SK-N-SH (cell line): ENCODE measurements around the gene ZC3H10. TPM values are rescaled to one million over a fixed set of nuclear protein-coding genes. Genes with fewer than 3 reads are reported as not detected.

Experiments
- CTCF ChIA-PET: fragments of 300-600, 350-600 bp; formaldehyde crosslinking; extraction: SDS; loops from one replicate; lab custom pipeline; 2021; lab: Yijun Ruan, JAX
- POLR2A ChIA-PET: fragments of 350-600 bp; sonication (Branson Sonifier 250); formaldehyde crosslinking; extraction: SDS; loops from one replicate; lab custom pipeline; 2020; ENCODE audit warnings: antibody characterized with exemption, inconsistent platforms; lab: Yijun Ruan, JAX
- DNase-seq: peaks from one replicate; pipeline ENCODE4 v3.0.0; 2012
- H2AFZ ChIP-seq: fragments of 200-600 bp; sonication (generic); 2 replicates; pipeline ENCODE4 v1.8.1; 2016; ENCODE audit warnings: antibody characterized with exemption, mild to moderate bottlenecking, low read depth
- H3F3A ChIP-seq: fragments of 200-600 bp; sonication (generic); replicated peaks from 2 replicates; pipeline ENCODE3; 2016; ENCODE audit warnings: antibody characterized with exemption, mild to moderate bottlenecking; ENCODE audit not compliant: insufficient read depth
- H3K27ac ChIP-seq, 2 experiments: fragments of 200-500 bp in 1 of 2; fragments of 200-600 bp in 1 of 2; sonication (Bioruptor generic) in 1 of 2; sonication (generic), shearing (Covaris generic) in 1 of 2; 2 replicates each; pipeline versions ENCODE4 v1.5.1 to v1.6.1; 2014 to 2016; ENCODE audit warnings: low read depth in 2 of 2, inconsistent platforms in 1 of 2, low read length in 1 of 2, mild to moderate bottlenecking in 1 of 2, mixed read lengths in 1 of 2
- H3K27me3 ChIP-seq: fragments of 200-600 bp; sonication (generic), shearing (Covaris generic); 2 replicates; pipeline ENCODE4 v1.6.1; 2016; ENCODE audit warnings: mixed run types; ENCODE audit not compliant: insufficient read depth
- H3K36me3 ChIP-seq, 2 experiments: fragments of 200-500 bp in 1 of 2; fragments of 200-600 bp in 1 of 2; sonication (Bioruptor generic) in 1 of 2; sonication (generic) in 1 of 2; replicated peaks in 1 of 2; 2 replicates each; pipeline versions ENCODE3 to v1.5.1; 2014 to 2016; ENCODE audit warnings: low read length in 1 of 2, mild to moderate bottlenecking in 1 of 2; ENCODE audit not compliant: insufficient read depth in 2 of 2, control insufficient read depth in 1 of 2
- H3K4me1 ChIP-seq, 2 experiments: fragments of 200-500 bp in 1 of 2; fragments of 200-600 bp in 1 of 2; sonication (Bioruptor generic) in 1 of 2; sonication (generic), shearing (Covaris generic) in 1 of 2; 2 replicates each; pipeline versions ENCODE4 v1.5.1 to v1.6.1; 2014 to 2016; ENCODE audit warnings: low read depth in 1 of 2, low read length in 1 of 2, mixed run types in 1 of 2; ENCODE audit not compliant: insufficient read depth in 2 of 2, control insufficient read depth in 1 of 2
- H3K4me2 ChIP-seq: fragments of 200-600 bp; sonication (generic), shearing (Covaris generic); 2 replicates; pipeline ENCODE4 v1.6.1; 2017; ENCODE audit warnings: mixed run types
- H3K4me3 ChIP-seq, 2 experiments: fragments of 200-500 bp in 1 of 2; fragments of 200-600 bp in 1 of 2; sonication (Bioruptor generic) in 1 of 2; sonication (generic), shearing (Covaris generic) in 1 of 2; 2 replicates each; pipeline versions ENCODE4 v1.5.1 to v1.8.1; 2014 to 2016; ENCODE audit warnings: low read depth in 2 of 2, inconsistent platforms in 1 of 2, low read length in 1 of 2, mild to moderate bottlenecking in 1 of 2, mixed read lengths in 1 of 2, moderate library complexity in 1 of 2
- H3K79me2 ChIP-seq: fragments of 200-600 bp; sonication (generic); 2 replicates; pipeline ENCODE4 v1.8.1; 2017; ENCODE audit warnings: mild to moderate bottlenecking; ENCODE audit not compliant: insufficient read depth
- H3K9ac ChIP-seq: fragments of 200-600 bp; sonication (generic); 2 replicates; pipeline ENCODE4 v1.6.1; 2017; ENCODE audit warnings: mixed run types
- H3K9me2 ChIP-seq: fragments of 200-600 bp; sonication (generic); 2 replicates; pipeline ENCODE4 v1.6.1; 2017; ENCODE audit warnings: mixed run types
- H3K9me3 ChIP-seq: fragments of 200-600 bp; sonication (generic); 2 replicates; pipeline ENCODE4 v1.6.1; 2017; ENCODE audit warnings: mixed run types, mild to moderate bottlenecking, moderate library complexity
- H4K20me1 ChIP-seq: fragments of 200-600 bp; sonication (generic); 2 replicates; pipeline ENCODE4 v1.6.1; 2017; ENCODE audit warnings: mild to moderate bottlenecking, mixed run types; ENCODE audit not compliant: insufficient read depth
- ELF1 ChIP-seq: IDR thresholded peaks from 2 replicates; pipeline ENCODE4 v1.4.0; 2012
- EP300 ChIP-seq, 2 experiments: IDR thresholded peaks; 2 replicates each; pipeline versions ENCODE4 v1.4.0 to v1.6.1; 2012; ENCODE audit warnings: borderline replicate concordance in 1 of 2, low read depth in 1 of 2, low read length in 1 of 2
- EZH2phosphoT487 ChIP-seq: fragments of 200-600 bp; sonication (generic); IDR thresholded peaks from 2 replicates; pipeline ENCODE4 v1.6.1; 2017; ENCODE audit warnings: low read depth, mixed run types, mild to moderate bottlenecking, antibody characterized with exemption, moderate library complexity, borderline replicate concordance
- FOXJ3 ChIP-seq: sonication (generic); formaldehyde crosslinking; IDR thresholded peaks from 2 replicates; pipeline ENCODE4 v1.5.1; 2020; ENCODE audit warnings: mild to moderate bottlenecking, missing genetic modification reagents
- FOXM1 ChIP-seq: IDR thresholded peaks from 2 replicates; pipeline ENCODE4 v1.4.0; 2012; ENCODE audit warnings: low read depth, mild to moderate bottlenecking
- GABPA ChIP-seq: IDR thresholded peaks from 2 replicates; pipeline ENCODE4 v1.4.0; 2012; ENCODE audit warnings: low read depth, mild to moderate bottlenecking
- GATA2 ChIP-seq: sonication (generic); formaldehyde crosslinking; IDR thresholded peaks from 2 replicates; pipeline ENCODE4 v1.5.0; 2020; ENCODE audit warnings: mild to moderate bottlenecking, missing genetic modification reagents
- JUND ChIP-seq: IDR thresholded peaks from 2 replicates; pipeline ENCODE4 v1.4.0; 2012
- MXI1 ChIP-seq: IDR thresholded peaks from 2 replicates; pipeline ENCODE4 v1.6.1; 2012; ENCODE audit warnings: mild to moderate bottlenecking, low read depth, low read length, improper control_type of control experiment
- NFIC ChIP-seq: IDR thresholded peaks from 2 replicates; pipeline ENCODE4 v1.4.0; 2012; ENCODE audit warnings: borderline replicate concordance
- NRF1 ChIP-seq: IDR thresholded peaks from 2 replicates; pipeline ENCODE4 v1.6.1; 2012; ENCODE audit warnings: low read depth, mild to moderate bottlenecking, low read length
- POLR2AphosphoS5 ChIP-seq: IDR thresholded peaks from 2 replicates; pipeline ENCODE4 v1.6.1; 2012; ENCODE audit warnings: low read depth, low read length
- RAD21 ChIP-seq: IDR thresholded peaks from 2 replicates; pipeline ENCODE4 v1.6.1; 2012; ENCODE audit warnings: mild to moderate bottlenecking, low read length
- RCOR1 ChIP-seq: fragments of 150-350 bp; IDR thresholded peaks from 2 replicates; pipeline ENCODE4 v1.6.1; 2017; ENCODE audit warnings: antibody characterized with exemption, low read length
- RFX5 ChIP-seq: IDR thresholded peaks from 2 replicates; pipeline ENCODE4 v1.6.1; 2012; ENCODE audit warnings: mild to moderate bottlenecking, improper control_type of control experiment, low read length
- RXRA ChIP-seq: IDR thresholded peaks from 2 replicates; pipeline ENCODE4 v1.4.0; 2012; ENCODE audit warnings: low read depth, mild to moderate bottlenecking, borderline replicate concordance
- SIN3A ChIP-seq: IDR thresholded peaks from 2 replicates; pipeline ENCODE4 v1.6.1; 2012; ENCODE audit warnings: low read depth, mild to moderate bottlenecking, low read length, moderate library complexity, borderline replicate concordance
- TAF1 ChIP-seq: IDR thresholded peaks from 2 replicates; pipeline ENCODE4 v1.6.1; 2012; ENCODE audit warnings: low read depth, mild to moderate bottlenecking, low read length, moderate library complexity, borderline replicate concordance
- TCF12 ChIP-seq: IDR thresholded peaks from 2 replicates; pipeline ENCODE4 v1.4.0; 2012
- TEAD4 ChIP-seq: IDR thresholded peaks from 2 replicates; pipeline ENCODE4 v1.4.0; 2012; ENCODE audit warnings: mild to moderate bottlenecking, borderline replicate concordance; ENCODE audit not compliant: insufficient read depth
- WGBS: methylation state at CpG from one replicate; pipeline ENCODE4 v1.1.6; 2017; ENCODE audit warnings: low lambda C conversion rate; 5-methylcytosine and 5-hydroxymethylcytosine counted together
- polyA plus RNA-seq, 3 experiments: library from polyadenylated mRNA; depleted of rRNA; stranded (reverse); fragments of >200 nt; gene quantifications; 2 replicates each; pipeline ENCODE4 v1.2.3, GENCODE V29; 2012
- TF ChIP-seq, protein P1 (sequence below): IDR thresholded peaks from 2 replicates; pipeline ENCODE4 v1.4.0; 2012; ENCODE audit warnings: low read depth, borderline replicate concordance
- TF ChIP-seq, protein P2 (sequence below): fragments of 200-600 bp; sonication (generic); IDR thresholded peaks from 2 replicates; pipeline ENCODE4 v1.6.1; 2017; ENCODE audit warnings: antibody characterized with exemption, mild to moderate bottlenecking, moderate library complexity
- TF ChIP-seq, protein P3 (sequence below): IDR thresholded peaks from 2 replicates; pipeline ENCODE4; 2012
- TF ChIP-seq, protein P4 (sequence below): fragments of 150-350 bp; IDR thresholded peaks from 2 replicates; pipeline ENCODE4 v1.6.1; 2016; ENCODE audit warnings: mild to moderate bottlenecking, low read depth, low read length
- TF ChIP-seq, protein P5 (sequence below): IDR thresholded peaks from 2 replicates; pipeline ENCODE4 v1.4.0; 2012; ENCODE audit warnings: low read depth, borderline replicate concordance
- TF ChIP-seq, protein P6 (sequence below): fragments of 150-350 bp; IDR thresholded peaks from 2 replicates; pipeline ENCODE4 v1.6.1; 2017; ENCODE audit warnings: antibody characterized with exemption, low read length, low read depth, borderline replicate concordance

ZC3H10 gene
- polyA plus RNA-seq, 1 of the 3 experiments (the other 2 are of a cell fraction): 2.0 TPM

DNA sequence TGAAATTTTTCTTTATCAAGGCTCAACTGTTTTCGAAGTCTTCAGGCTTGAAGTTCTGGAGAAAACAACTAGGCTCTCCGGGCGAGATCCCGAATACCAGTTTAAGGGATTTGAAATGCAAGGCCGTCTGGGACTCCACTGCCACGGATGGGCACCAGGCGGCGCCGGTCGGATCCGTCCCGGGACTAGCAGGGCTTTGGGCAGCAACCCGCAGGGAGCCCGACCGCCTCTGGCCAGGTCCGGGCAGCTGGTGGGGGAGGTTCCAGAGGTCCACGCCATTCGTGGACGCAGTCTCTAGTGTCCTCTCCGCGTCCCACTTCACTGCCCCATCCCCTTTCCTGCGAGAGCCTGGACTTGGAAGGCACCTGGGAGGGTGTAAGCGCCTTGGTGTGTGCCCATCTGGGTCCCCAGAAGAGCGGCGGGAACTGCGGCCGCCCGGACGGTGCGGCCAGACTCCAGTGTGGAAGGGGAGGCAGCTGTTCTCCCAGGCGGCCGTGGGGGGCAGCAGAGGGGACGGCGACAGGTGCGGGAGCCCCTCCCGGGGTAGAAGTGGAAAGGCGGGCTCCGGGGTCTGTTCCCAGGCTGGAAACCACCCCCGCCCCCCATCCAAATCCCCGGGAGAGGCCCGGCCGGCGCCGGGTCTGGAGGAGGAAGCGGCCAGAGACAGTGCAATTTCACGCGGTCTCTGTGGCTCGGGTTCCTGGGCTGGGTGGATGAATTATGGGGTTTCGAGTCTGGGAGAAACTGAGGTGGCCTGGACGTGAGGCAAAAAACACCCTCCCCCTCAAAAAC lies 38.9 kb upstream of the ZC3H10 start:
- no peaks in the 10 kb centered on the region for H4K20me1 ChIP-seq
- no peaks in the 10 kb centered on the region for H3K9me2 ChIP-seq
- ChIA-PET POLR2A (interaction anchor here (0.6 to 3.2 kb wide), 3 partner anchors 25 to 39 kb away, joined by 3 to 15 read pairs (median 3); partner anchors contain the start of genes PA2G4 and ZC3H10), CTCF (interaction anchor here (0.8 to 3.4 kb wide), 20 partner anchors 9 to 552 kb away, joined by 3 to 13 read pairs (median 5); partner anchors contain the start of genes ESYT1, SMARCC2 and ZC3H10)
- no peaks in the 10 kb centered on the region for H3K27me3 ChIP-seq
- peak overlapping the region; percentile 42; the same call in 1 of the 2 replicates for H3K9ac ChIP-seq
- no peaks in the 10 kb centered on the region for H3K36me3 ChIP-seq
- peak; percentile 94 for DNase-seq
- peaks cover 0 to 6% of the 10 kb centered on the region in 2 experiments; a peak in 1 of 4 replicates for H3K4me1 ChIP-seq
- peak overlapping the region; percentile 97 for H3K4me2 ChIP-seq
- 5% methylated on average over 25 of the region's 50 CpGs for WGBS
- H2AFZ ChIP-seq: peak overlapping the region; percentile 94
- peaks cover 12% of the 10 kb centered on the region for H3F3A ChIP-seq
- no peaks in the 10 kb centered on the region for H3K79me2 ChIP-seq
- H3K9me3 ChIP-seq: no peaks in the 10 kb centered on the region
- H3K27ac ChIP-seq: peak overlapping the region; percentile 36 to 55
- peak overlapping the region; percentile 53 to 71 for H3K4me3 ChIP-seq
- TF ChIP-seq, protein P1, sequence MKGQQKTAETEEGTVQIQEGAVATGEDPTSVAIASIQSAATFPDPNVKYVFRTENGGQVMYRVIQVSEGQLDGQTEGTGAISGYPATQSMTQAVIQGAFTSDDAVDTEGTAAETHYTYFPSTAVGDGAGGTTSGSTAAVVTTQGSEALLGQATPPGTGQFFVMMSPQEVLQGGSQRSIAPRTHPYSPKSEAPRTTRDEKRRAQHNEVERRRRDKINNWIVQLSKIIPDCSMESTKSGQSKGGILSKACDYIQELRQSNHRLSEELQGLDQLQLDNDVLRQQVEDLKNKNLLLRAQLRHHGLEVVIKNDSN: no peak
- TF ChIP-seq, protein P2, sequence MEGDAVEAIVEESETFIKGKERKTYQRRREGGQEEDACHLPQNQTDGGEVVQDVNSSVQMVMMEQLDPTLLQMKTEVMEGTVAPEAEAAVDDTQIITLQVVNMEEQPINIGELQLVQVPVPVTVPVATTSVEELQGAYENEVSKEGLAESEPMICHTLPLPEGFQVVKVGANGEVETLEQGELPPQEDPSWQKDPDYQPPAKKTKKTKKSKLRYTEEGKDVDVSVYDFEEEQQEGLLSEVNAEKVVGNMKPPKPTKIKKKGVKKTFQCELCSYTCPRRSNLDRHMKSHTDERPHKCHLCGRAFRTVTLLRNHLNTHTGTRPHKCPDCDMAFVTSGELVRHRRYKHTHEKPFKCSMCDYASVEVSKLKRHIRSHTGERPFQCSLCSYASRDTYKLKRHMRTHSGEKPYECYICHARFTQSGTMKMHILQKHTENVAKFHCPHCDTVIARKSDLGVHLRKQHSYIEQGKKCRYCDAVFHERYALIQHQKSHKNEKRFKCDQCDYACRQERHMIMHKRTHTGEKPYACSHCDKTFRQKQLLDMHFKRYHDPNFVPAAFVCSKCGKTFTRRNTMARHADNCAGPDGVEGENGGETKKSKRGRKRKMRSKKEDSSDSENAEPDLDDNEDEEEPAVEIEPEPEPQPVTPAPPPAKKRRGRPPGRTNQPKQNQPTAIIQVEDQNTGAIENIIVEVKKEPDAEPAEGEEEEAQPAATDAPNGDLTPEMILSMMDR: peak; percentile 69
- TF ChIP-seq RXRA (no peak), EZH2phosphoT487 (no peak), TEAD4 (no peak), JUND (no peak), RCOR1 (no peak), NRF1 (no peak), TAF1 (peak; percentile 26; the same call in 1 of the 2 replicates), RFX5 (no peak), SIN3A (peak; percentile 13; the same call in 1 of the 2 replicates), TCF12 (no peak), EP300 (IDR thresholded peaks at IDR 0.05; ENCODE audit: borderline replicate concordance in 1 of 2, low read depth in 1 of 2, low read length in 1 of 2) (no peak), FOXM1 (no peak), NFIC (no peak), GATA2 (CRISPR knock-in tag) (no peak), POLR2AphosphoS5 (no peak), GABPA (no peak), FOXJ3 (CRISPR knock-in tag) (no peak), ELF1 (no peak), RAD21 (peak; percentile 52), MXI1 (no peak)
- TF ChIP-seq, protein P3, sequence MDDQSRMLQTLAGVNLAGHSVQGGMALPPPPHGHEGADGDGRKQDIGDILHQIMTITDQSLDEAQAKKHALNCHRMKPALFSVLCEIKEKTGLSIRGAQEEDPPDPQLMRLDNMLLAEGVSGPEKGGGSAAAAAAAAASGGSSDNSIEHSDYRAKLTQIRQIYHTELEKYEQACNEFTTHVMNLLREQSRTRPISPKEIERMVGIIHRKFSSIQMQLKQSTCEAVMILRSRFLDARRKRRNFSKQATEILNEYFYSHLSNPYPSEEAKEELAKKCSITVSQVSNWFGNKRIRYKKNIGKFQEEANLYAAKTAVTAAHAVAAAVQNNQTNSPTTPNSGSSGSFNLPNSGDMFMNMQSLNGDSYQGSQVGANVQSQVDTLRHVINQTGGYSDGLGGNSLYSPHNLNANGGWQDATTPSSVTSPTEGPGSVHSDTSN: no peak
- TF ChIP-seq, protein P4, sequence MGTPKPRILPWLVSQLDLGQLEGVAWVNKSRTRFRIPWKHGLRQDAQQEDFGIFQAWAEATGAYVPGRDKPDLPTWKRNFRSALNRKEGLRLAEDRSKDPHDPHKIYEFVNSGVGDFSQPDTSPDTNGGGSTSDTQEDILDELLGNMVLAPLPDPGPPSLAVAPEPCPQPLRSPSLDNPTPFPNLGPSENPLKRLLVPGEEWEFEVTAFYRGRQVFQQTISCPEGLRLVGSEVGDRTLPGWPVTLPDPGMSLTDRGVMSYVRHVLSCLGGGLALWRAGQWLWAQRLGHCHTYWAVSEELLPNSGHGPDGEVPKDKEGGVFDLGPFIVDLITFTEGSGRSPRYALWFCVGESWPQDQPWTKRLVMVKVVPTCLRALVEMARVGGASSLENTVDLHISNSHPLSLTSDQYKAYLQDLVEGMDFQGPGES: no peak
- TF ChIP-seq, protein P5, sequence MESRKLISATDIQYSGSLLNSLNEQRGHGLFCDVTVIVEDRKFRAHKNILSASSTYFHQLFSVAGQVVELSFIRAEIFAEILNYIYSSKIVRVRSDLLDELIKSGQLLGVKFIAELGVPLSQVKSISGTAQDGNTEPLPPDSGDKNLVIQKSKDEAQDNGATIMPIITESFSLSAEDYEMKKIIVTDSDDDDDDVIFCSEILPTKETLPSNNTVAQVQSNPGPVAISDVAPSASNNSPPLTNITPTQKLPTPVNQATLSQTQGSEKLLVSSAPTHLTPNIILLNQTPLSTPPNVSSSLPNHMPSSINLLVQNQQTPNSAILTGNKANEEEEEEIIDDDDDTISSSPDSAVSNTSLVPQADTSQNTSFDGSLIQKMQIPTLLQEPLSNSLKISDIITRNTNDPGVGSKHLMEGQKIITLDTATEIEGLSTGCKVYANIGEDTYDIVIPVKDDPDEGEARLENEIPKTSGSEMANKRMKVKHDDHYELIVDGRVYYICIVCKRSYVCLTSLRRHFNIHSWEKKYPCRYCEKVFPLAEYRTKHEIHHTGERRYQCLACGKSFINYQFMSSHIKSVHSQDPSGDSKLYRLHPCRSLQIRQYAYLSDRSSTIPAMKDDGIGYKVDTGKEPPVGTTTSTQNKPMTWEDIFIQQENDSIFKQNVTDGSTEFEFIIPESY: no peak
- TF ChIP-seq, protein P6, sequence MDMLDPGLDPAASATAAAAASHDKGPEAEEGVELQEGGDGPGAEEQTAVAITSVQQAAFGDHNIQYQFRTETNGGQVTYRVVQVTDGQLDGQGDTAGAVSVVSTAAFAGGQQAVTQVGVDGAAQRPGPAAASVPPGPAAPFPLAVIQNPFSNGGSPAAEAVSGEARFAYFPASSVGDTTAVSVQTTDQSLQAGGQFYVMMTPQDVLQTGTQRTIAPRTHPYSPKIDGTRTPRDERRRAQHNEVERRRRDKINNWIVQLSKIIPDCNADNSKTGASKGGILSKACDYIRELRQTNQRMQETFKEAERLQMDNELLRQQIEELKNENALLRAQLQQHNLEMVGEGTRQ: no peak
